ENCODE results near the gene ELK3. TPM values are rescaled to one million over a fixed set of nuclear protein-coding genes. Genes with fewer than 3 reads are reported as not detected.

The ELK3 gene
- total and polyA plus RNA-seq, 10 donors: 14.5 to 92.7 (median 52.9) TPM

GRCh38 chr12:96215919-96216273, 21.7 kb downstream of the ELK3 start:
- H3K4me1 ChIP-seq: peaks cover 40 to 79% (median 63%) of the 10 kb centered on the region in 6 donors
- intact Hi-C loops (cut with DNase I; ENCODE audit: low total_unique reads): loop anchor here (2.0 kb wide), 1 partner anchor 153 kb away; no protein-coding TSS in a partner anchor

GRCh38 chr12:96218989-96219678, 25.0 kb downstream of the ELK3 start:
- WGBS, 5 donors: 87 to 93% (median 91%) methylated on average over 11 of the region's 11 CpGs
- intact Hi-C loops (cut with DNase I; ENCODE audit: low total_unique reads): no loop called here
- H3K36me3 ChIP-seq: peaks cover 0 to 45% (median 4%) of the 10 kb centered on the region in 6 donors
- no peak overlapping the region for H3K4me3 ChIP-seq
- peaks cover 16 to 62% (median 41%) of the 10 kb centered on the region in 6 donors for H3K4me1 ChIP-seq
- no peak for TF ChIP-seq POLR2A (IDR thresholded peaks at IDR 0.05)
- TF ChIP-seq CTCF (IDR thresholded peaks at IDR 0.05 in 8 of 11, conservative IDR thresholded peaks at IDR 0.05 in 3 of 11): no peak
- no peak for TF ChIP-seq POLR2AphosphoS5 (IDR thresholded peaks at IDR 0.05)
- no peaks in the 10 kb centered on the region for H3K9me3 ChIP-seq
- H3K27ac ChIP-seq: peak overlapping the region in 1 of 8 donors; percentile 17
- H3K27me3 ChIP-seq (replicated peaks in 1 of 7): no peaks in the 10 kb centered on the region
- no peak for DNase-seq

More at GRCh38 chr12:96215919-96216273, 21.7 kb downstream of the ELK3 start:
- Histone ChIP-seq H3K4me3 (no peak overlapping the region), H3K27ac (peak overlapping the region in 4 of 8 donors; percentile 74 to 79 (median 78)), H3K36me3 (peaks cover 0 to 34% (median 0%) of the 10 kb centered on the region in 6 donors), H3K27me3 (replicated peaks in 1 of 7) (no peaks in the 10 kb centered on the region), H3K9me3 (no peaks in the 10 kb centered on the region)
- WGBS, 5 donors: 64 to 91% (median 78%) methylated on average over 8 of the region's 8 CpGs
- no peak for DNase-seq
- no peak for TF ChIP-seq CTCF (IDR thresholded peaks at IDR 0.05 in 8 of 11, conservative IDR thresholded peaks at IDR 0.05 in 3 of 11)
- TF ChIP-seq POLR2A (IDR thresholded peaks at IDR 0.05): no peak
- TF ChIP-seq POLR2AphosphoS5 (IDR thresholded peaks at IDR 0.05): no peak

DNA sequence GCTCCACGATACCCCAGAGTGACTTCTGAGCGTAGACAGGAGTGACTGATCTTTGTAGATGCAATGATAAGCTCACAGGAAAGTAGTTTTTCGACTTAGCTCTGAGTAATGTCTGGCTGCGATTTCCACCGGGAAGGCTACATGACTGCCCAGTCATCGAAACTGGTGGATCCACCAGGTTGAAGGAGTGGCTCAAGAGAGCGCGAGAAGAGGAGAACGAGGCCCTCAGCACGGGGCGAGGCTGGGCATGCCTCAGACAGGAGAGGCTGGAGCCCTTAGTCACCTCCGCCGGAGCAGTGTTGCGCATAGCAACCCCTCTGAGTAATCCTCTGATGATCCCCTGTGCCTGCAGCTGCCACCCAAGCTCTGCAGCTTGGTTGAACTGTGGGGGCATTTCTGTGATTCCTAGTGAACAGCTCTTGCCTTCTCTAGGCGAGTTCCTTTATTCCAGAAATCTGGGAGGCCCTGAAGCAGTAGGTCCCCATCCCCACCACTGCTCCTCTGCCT, 25.6 kb downstream of the ELK3 start:
- Histone ChIP-seq H3K4me1 (peaks cover 13 to 62% (median 42%) of the 10 kb centered on the region in 6 donors), H3K36me3 (peaks cover 0 to 50% (median 9%) of the 10 kb centered on the region in 6 donors), H3K27ac (peak overlapping the region in 1 of 8 donors; percentile 17), H3K4me3 (no peak overlapping the region), H3K9me3 (no peaks in the 10 kb centered on the region), H3K27me3 (replicated peaks in 1 of 7) (no peaks in the 10 kb centered on the region)
- no peak for TF ChIP-seq POLR2A (IDR thresholded peaks at IDR 0.05)
- peak in 1 of 3 donors; percentile 19 for TF ChIP-seq POLR2AphosphoS5 (IDR thresholded peaks at IDR 0.05)
- intact Hi-C loops (cut with DNase I; ENCODE audit: low total_unique reads): loop anchor here (10.0 kb wide), 1 partner anchor 175 kb away; no protein-coding TSS in a partner anchor
- WGBS, 5 donors: 78 to 93% (median 85%) methylated on average over 15 of the region's 15 CpGs
- no peak for DNase-seq

GRCh38 chr12:96220902-96221301, 26.7 kb downstream of the ELK3 start:
- intact Hi-C loops (cut with DNase I; ENCODE audit: low total_unique reads): loop anchor here (10.0 kb wide), 1 partner anchor 174 kb away; no protein-coding TSS in a partner anchor
- Histone ChIP-seq H3K9me3 (no peaks in the 10 kb centered on the region), H3K27me3 (replicated peaks in 1 of 7) (no peaks in the 10 kb centered on the region), H3K4me1 (peaks cover 2 to 62% (median 33%) of the 10 kb centered on the region in 6 donors), H3K4me3 (no peak overlapping the region), H3K36me3 (peaks cover 0 to 61% (median 15%) of the 10 kb centered on the region in 6 donors), H3K27ac (no peak overlapping the region)
- no peak for DNase-seq
- WGBS, 5 donors: 65 to 85% (median 81%) methylated on average over 5 of the region's 5 CpGs
- TF ChIP-seq POLR2A (IDR thresholded peaks at IDR 0.05): no peak
- TF ChIP-seq POLR2AphosphoS5 (IDR thresholded peaks at IDR 0.05): no peak
- TF ChIP-seq CTCF (IDR thresholded peaks at IDR 0.05 in 8 of 11, conservative IDR thresholded peaks at IDR 0.05 in 3 of 11): no peak

Measured in spleen (tissue), 11 donors.